ENCODE measurements around the gene ZDHHC24. TPM values are rescaled to one million over a fixed set of nuclear protein-coding genes. Genes with fewer than 3 reads are reported as not detected.

The ZDHHC24 gene
- total and polyA plus RNA-seq, 4 donors = 6.3 to 13.2 (median 8.0) TPM

DNA sequence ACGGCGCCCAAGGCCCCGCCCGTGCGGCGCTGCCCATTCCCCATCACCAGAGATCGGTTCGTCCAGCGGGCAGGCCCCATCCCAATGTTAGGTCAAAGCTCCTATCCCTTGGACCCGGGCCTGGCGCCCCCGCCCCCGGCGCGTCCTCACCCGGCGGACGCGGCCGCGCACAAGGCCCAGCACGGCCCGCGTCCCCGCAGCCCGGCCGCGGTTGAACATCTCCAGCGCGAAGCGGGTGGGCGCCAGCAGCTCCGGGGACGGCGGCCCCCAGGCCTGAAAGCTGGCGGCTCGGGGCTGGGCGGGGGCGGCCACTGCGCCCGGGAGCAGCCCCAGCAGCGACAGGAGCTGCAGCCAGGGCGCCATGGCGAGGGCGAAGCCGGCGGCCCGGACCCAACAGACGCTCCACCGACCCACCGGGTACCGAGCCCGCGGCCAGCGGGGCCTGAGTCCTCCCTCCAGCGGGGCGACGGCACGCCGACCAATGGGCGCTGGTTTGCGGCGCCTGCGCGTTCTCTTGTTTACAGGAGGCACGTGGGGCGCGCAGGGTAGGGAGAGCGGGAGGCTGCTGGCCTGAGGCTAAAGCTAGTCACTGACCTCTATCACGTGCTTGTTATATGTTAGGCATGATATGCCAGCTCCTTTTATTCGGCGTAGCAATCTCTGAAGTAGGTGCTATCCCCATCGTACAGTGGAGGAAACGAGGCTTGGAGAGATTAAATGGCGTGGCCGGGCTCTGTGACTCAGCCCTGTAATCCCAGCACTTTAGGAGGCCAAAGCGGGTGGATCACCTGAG is 22.5 kb upstream of the ZDHHC24 start, which contains the start of gene CTSF:
TSS of gene CTSF (minus strand) at position 483 of the 793 bp plus-strand sequence. CDS start at position 363, 120 bp downstream.
- no peaks in the 10 kb centered on the region for H3K9me3 ChIP-seq (ENCODE audit: control insufficient read depth, insufficient read depth, low read length)
- WGBS (ENCODE audit: insufficient coverage) = 4% methylated on average over 77 of the region's 77 CpGs
- peak within 1 kb of the TSS; percentile 39 for H3K4me3 ChIP-seq (ENCODE audit: low read depth, low read length)
- H3K27me3 ChIP-seq (ENCODE audit: control insufficient read depth, insufficient read depth, low read length) = no peaks in the 10 kb centered on the region
- no peak within 1 kb of the TSS for H3K27ac ChIP-seq (ENCODE audit: low read depth, low read length)
- H3K4me1 ChIP-seq (ENCODE audit: control insufficient read depth, insufficient read depth, low read length) = peaks cover 14% of the 10 kb centered on the region
- peaks cover 36% of the 10 kb centered on the region for H3K36me3 ChIP-seq (ENCODE audit: control insufficient read depth, insufficient read depth, low read length)
- peak; percentile 62 to 94 (median 73) for DNase-seq (ENCODE audit: low read depth in 4 of 6, low spot score in 6 of 6)

DNA sequence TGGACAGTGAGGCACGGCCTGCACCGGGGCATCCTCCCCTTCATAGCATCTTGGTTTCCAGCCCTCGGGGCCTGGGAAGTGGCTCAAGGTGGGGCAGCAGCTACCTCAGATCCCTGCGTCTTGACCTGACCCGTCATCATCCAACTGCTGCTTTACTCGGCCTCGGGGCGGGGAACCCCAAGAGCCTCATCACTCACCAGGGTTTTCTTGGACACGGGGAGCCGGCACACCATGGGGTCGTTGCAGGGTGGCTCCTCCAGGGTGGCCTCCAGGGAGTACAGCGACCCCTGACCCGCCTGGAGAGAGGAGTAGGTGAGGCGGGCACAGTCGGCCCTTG is 21.9 kb upstream of the ZDHHC24 start:
- no peak overlapping the region for H3K27ac ChIP-seq (ENCODE audit: low read depth, low read length)
- H3K4me3 ChIP-seq (ENCODE audit: low read depth, low read length) = peak overlapping the region; percentile 39
- no peaks in the 10 kb centered on the region for H3K9me3 ChIP-seq (ENCODE audit: control insufficient read depth, insufficient read depth, low read length)
- H3K27me3 ChIP-seq (ENCODE audit: control insufficient read depth, insufficient read depth, low read length) = no peaks in the 10 kb centered on the region
- no peak for DNase-seq (ENCODE audit: low read depth in 4 of 6, low spot score in 6 of 6)
- peaks cover 41% of the 10 kb centered on the region for H3K36me3 ChIP-seq (ENCODE audit: control insufficient read depth, insufficient read depth, low read length)
- WGBS (ENCODE audit: insufficient coverage) = 48% methylated on average over 13 of the region's 15 CpGs
- H3K4me1 ChIP-seq (ENCODE audit: control insufficient read depth, insufficient read depth, low read length) = peaks cover 14% of the 10 kb centered on the region

DNA sequence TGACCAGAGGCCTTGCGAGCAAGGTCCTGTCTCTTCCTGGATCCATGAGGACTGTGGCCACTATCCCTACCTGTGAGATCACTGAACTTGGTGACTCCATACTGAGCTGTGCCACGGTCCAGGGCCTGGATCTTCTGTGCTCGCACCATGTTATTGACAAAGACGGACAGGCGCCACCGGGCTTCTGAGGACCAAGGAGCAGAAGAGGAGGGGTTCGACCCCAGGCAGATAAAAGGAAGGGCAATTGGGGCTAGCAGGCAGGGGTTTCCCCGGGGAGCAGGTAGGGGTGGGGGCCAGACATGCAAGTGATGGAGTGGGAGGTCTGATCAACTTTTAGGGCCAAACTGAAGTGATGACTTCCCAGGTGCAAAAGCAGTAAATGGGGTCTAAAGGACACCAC is 20.4 kb upstream of the ZDHHC24 start:
- no peaks in the 10 kb centered on the region for H3K27me3 ChIP-seq (ENCODE audit: control insufficient read depth, insufficient read depth, low read length)
- peaks cover 53% of the 10 kb centered on the region for H3K36me3 ChIP-seq (ENCODE audit: control insufficient read depth, insufficient read depth, low read length)
- peaks cover 14% of the 10 kb centered on the region for H3K4me1 ChIP-seq (ENCODE audit: control insufficient read depth, insufficient read depth, low read length)
- no peak overlapping the region for H3K27ac ChIP-seq (ENCODE audit: low read depth, low read length)
- DNase-seq (ENCODE audit: low read depth in 4 of 6, low spot score in 6 of 6) = no peak
- WGBS (ENCODE audit: insufficient coverage) = 99% methylated on average over 7 of the region's 8 CpGs
- no peaks in the 10 kb centered on the region for H3K9me3 ChIP-seq (ENCODE audit: control insufficient read depth, insufficient read depth, low read length)
- H3K4me3 ChIP-seq (ENCODE audit: low read depth, low read length) = no peak overlapping the region

DNA sequence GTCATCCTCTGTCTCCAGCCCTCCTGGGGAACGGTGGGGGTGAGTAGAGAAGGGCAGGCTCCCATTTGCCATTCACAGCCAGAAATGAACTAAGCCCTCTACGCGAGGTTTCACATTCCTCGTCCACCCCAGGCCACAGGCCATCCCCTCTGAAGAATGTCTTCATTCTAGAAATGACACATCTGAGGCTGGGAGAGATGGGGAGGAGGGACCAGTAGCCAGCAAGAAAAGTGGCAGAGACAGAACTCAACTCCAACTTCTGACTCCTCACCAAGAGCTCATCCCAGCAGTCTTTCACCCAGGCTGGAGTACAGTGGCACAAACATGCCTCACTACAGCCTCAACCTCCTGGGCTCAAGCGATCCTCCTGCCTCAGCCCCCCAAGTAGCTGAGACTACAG is 19.1 kb upstream of the ZDHHC24 start:
- Histone ChIP-seq H3K36me3 (ENCODE audit: control insufficient read depth, insufficient read depth, low read length) (peaks cover 59% of the 10 kb centered on the region), H3K4me3 (ENCODE audit: low read depth, low read length) (no peak overlapping the region), H3K9me3 (ENCODE audit: control insufficient read depth, insufficient read depth, low read length) (no peaks in the 10 kb centered on the region), H3K27ac (ENCODE audit: low read depth, low read length) (no peak overlapping the region), H3K4me1 (ENCODE audit: control insufficient read depth, insufficient read depth, low read length) (peaks cover 14% of the 10 kb centered on the region), H3K27me3 (ENCODE audit: control insufficient read depth, insufficient read depth, low read length) (no peaks in the 10 kb centered on the region)
- WGBS (ENCODE audit: insufficient coverage) = 93% methylated on average over 2 of the region's 5 CpGs
- DNase-seq (ENCODE audit: low read depth in 4 of 6, low spot score in 6 of 6) = no peak

DNA sequence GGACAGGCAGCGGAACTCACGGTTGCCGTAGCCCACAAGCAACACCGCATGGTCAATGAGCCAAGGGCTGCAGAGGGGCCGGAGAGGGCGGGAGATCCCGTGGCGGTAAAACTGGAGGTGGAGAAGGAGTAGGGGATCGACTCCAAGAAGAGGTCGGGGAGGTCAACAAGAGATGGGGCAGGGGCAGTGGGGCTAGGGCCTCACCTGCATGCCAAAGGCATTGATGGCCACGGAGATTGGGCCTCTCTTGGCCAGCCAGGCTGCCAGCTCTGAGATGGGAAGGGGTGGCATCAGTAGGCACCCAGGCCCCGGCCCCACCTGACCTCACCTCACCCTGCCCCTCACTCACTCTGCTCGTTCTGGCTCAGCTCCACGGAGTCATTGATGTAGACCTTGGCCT is 18.7 kb upstream of the ZDHHC24 start:
- no peaks in the 10 kb centered on the region for H3K27me3 ChIP-seq (ENCODE audit: control insufficient read depth, insufficient read depth, low read length)
- 88% methylated on average over 13 of the region's 14 CpGs for WGBS (ENCODE audit: insufficient coverage)
- H3K4me3 ChIP-seq (ENCODE audit: low read depth, low read length) = no peak overlapping the region
- H3K27ac ChIP-seq (ENCODE audit: low read depth, low read length) = no peak overlapping the region
- peaks cover 14% of the 10 kb centered on the region for H3K4me1 ChIP-seq (ENCODE audit: control insufficient read depth, insufficient read depth, low read length)
- H3K9me3 ChIP-seq (ENCODE audit: control insufficient read depth, insufficient read depth, low read length) = no peaks in the 10 kb centered on the region
- no peak for DNase-seq (ENCODE audit: low read depth in 4 of 6, low spot score in 6 of 6)
- peaks cover 59% of the 10 kb centered on the region for H3K36me3 ChIP-seq (ENCODE audit: control insufficient read depth, insufficient read depth, low read length)

DNA sequence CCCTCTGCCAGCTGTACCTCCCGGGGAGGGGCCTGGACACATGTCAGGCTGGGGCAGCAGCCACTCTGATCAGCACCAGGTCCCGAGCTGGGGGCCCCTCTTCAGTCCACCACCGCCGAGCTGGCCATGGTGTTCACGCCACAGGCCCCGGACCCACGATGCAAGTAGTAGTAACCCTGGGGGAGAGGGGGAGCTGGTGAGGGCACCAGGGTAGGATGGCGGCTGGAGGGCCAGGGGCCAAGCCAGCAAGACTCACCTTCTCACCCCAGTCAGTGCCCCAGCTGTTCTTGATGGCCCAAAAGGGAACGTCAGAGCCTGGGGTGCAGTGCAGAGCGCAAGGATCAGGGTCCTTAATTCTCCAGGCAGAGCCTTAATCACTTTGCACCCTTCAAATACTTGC is 18.0 kb upstream of the ZDHHC24 start:
- Histone ChIP-seq H3K36me3 (ENCODE audit: control insufficient read depth, insufficient read depth, low read length) (peaks cover 59% of the 10 kb centered on the region), H3K4me3 (ENCODE audit: low read depth, low read length) (no peak overlapping the region), H3K27me3 (ENCODE audit: control insufficient read depth, insufficient read depth, low read length) (peaks cover 2% of the 10 kb centered on the region), H3K9me3 (ENCODE audit: control insufficient read depth, insufficient read depth, low read length) (no peaks in the 10 kb centered on the region), H3K4me1 (ENCODE audit: control insufficient read depth, insufficient read depth, low read length) (peaks cover 20% of the 10 kb centered on the region), H3K27ac (ENCODE audit: low read depth, low read length) (no peak overlapping the region)
- DNase-seq (ENCODE audit: low read depth in 4 of 6, low spot score in 6 of 6) = no peak
- 90% methylated on average over 5 of the region's 10 CpGs for WGBS (ENCODE audit: insufficient coverage)

DNA sequence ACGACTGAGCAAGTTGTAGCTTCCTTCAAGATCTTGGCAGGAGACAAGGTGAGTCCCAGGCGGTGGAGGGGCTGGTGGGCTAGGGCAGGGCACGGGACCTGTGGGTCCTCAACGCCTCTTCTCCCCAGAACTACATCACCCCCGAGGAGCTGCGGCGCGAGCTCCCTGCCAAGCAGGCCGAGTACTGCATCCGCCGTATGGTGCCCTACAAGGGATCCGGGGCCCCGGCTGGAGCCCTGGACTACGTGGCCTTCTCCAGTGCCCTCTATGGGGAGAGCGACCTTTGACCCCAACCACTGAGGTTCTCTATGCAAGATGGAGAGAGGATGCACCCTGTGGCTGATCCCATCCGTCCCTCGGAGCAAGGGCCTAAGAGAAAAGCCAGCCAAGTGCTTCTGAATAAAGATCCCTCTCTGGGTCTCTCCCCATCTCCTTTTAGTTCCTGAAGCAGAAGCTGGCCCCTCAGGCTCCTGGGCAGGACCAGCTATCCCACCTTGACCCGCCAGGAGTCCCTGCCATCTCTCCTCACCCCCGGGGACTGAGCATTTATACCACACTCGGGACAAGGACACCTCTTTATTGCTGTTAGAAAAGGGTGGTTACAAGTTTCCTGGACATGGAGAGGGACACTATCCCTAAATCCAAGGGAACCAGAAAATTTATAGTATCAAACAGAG is 17.2 kb upstream of the ZDHHC24 start:
- 87% methylated on average over 13 of the region's 20 CpGs for WGBS (ENCODE audit: insufficient coverage)
- Histone ChIP-seq H3K4me3 (ENCODE audit: low read depth, low read length) (no peak overlapping the region), H3K4me1 (ENCODE audit: control insufficient read depth, insufficient read depth, low read length) (peaks cover 16% of the 10 kb centered on the region), H3K9me3 (ENCODE audit: control insufficient read depth, insufficient read depth, low read length) (no peaks in the 10 kb centered on the region), H3K36me3 (ENCODE audit: control insufficient read depth, insufficient read depth, low read length) (peaks cover 59% of the 10 kb centered on the region), H3K27ac (ENCODE audit: low read depth, low read length) (no peak overlapping the region), H3K27me3 (ENCODE audit: control insufficient read depth, insufficient read depth, low read length) (peaks cover 8% of the 10 kb centered on the region)
- peak in 1 of 6 donors; percentile 0 for DNase-seq (ENCODE audit: low read depth in 4 of 6, low spot score in 6 of 6)

DNA sequence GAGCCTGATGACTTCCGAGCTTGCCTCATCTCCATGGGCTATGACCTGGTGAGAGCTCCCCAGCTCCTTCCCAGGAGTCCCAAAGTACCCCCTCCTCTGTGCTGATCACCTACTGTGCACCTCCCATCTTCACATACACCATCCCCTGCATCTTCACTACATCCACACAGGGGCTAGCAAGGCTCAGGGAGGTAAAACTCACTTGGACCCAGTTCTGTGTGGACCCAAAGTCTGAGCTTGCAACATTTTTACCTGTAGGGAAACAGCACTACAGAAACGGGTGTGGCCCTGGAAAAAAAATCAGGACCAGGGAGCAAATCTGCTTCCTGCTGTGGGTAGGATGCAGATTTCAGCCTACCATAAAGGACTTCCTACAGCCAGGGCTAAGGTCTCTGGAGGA is 16.4 kb upstream of the ZDHHC24 start:
- no peak for DNase-seq (ENCODE audit: low read depth in 4 of 6, low spot score in 6 of 6)
- Histone ChIP-seq H3K9me3 (ENCODE audit: control insufficient read depth, insufficient read depth, low read length) (no peaks in the 10 kb centered on the region), H3K4me1 (ENCODE audit: control insufficient read depth, insufficient read depth, low read length) (peaks cover 9% of the 10 kb centered on the region), H3K27ac (ENCODE audit: low read depth, low read length) (no peak overlapping the region), H3K36me3 (ENCODE audit: control insufficient read depth, insufficient read depth, low read length) (peaks cover 57% of the 10 kb centered on the region), H3K27me3 (ENCODE audit: control insufficient read depth, insufficient read depth, low read length) (peaks cover 13% of the 10 kb centered on the region), H3K4me3 (ENCODE audit: low read depth, low read length) (no peak overlapping the region)
- 100% methylated on average over 1 of the region's 2 CpGs for WGBS (ENCODE audit: insufficient coverage)

DNA sequence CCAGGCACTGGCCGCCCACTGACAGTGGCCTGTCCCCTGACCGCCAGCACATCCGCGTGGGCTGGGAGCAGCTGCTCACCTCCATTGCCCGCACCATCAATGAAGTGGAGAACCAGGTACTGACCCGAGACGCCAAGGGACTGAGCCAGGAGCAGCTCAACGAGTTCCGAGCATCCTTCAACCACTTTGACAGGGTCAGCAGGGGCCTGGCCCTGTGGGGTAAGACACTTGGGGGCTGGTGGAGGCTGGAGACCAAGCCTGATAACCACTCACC is 16.1 kb upstream of the ZDHHC24 start:
- Histone ChIP-seq H3K27ac (ENCODE audit: low read depth, low read length) (no peak overlapping the region), H3K36me3 (ENCODE audit: control insufficient read depth, insufficient read depth, low read length) (peaks cover 54% of the 10 kb centered on the region), H3K4me1 (ENCODE audit: control insufficient read depth, insufficient read depth, low read length) (peaks cover 8% of the 10 kb centered on the region), H3K9me3 (ENCODE audit: control insufficient read depth, insufficient read depth, low read length) (no peaks in the 10 kb centered on the region), H3K27me3 (ENCODE audit: control insufficient read depth, insufficient read depth, low read length) (peaks cover 13% of the 10 kb centered on the region), H3K4me3 (ENCODE audit: low read depth, low read length) (no peak overlapping the region)
- DNase-seq (ENCODE audit: low read depth in 4 of 6, low spot score in 6 of 6) = no peak
- 92% methylated on average over 7 of the region's 9 CpGs for WGBS (ENCODE audit: insufficient coverage)
